Measurements from ENCODE around the gene SCFD2. TPM values are rescaled to one million over a fixed set of nuclear protein-coding genes. Genes with fewer than 3 reads are reported as not detected.

SCFD2 gene
- total and polyA plus RNA-seq, 10 of the 15 experiments (the other 5 are each of a cell fraction or from before 2014, with no cell fraction given): 4.8 to 37.6 (median 24.9) TPM

DNA sequence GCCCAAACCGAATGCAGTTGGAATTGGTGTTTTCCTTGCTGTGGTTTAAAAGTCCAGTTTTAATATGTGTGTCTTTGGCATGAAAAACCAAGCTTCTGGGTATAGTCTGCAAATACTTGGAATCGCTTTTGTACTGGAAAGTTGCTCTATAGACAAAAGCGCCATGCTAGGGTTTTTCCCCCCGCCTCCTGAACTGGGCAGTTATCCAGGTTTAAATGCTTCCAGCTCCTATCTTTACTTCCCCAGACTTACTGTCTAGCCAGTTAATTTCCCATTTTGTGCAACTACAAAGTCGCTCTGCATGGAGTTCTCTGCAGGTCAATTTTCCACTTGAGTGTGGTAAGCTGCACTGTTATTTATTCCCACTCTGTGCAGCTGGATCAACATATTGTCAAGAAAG lies 501.1 kb downstream of the SCFD2 start:
- SMC1A ChIA-PET (ENCODE audit: uncharacterized antibody, unreplicated experiment): no interaction called here
- intact Hi-C loops (cut with micrococcal nuclease; ENCODE audit: unreplicated experiment): loop anchor here (5.0 kb wide), 1 partner anchor 142 kb away; no protein-coding TSS in a partner anchor
- Histone ChIP-seq H3K27me3 (replicated peaks in 1 of 2; ENCODE audit: control insufficient read depth in 2 of 2, insufficient read depth in 2 of 2, low read length in 1 of 2) (peaks cover 0 to 2% of the 10 kb centered on the region in 2 experiments; a peak in 2 of 4 replicates), H3K27ac (ENCODE audit: control insufficient read depth, insufficient read depth) (no peak overlapping the region), H3K4me1 (ENCODE audit: control insufficient read depth, insufficient read depth, low read length) (peaks cover 4% of the 10 kb centered on the region), H3K4me3 (no peak overlapping the region), H2AFZ (ENCODE audit: control insufficient read depth, low read depth, low read length) (no peak overlapping the region), H3K9ac (ENCODE audit: control insufficient read depth, insufficient read depth, low read length) (no peak overlapping the region), H4K20me1 (ENCODE audit: control insufficient read depth, insufficient read depth) (no peaks in the 10 kb centered on the region), H3K4me2 (ENCODE audit: control insufficient read depth, insufficient read depth) (no peak overlapping the region), H3K79me2 (ENCODE audit: control insufficient read depth, insufficient read depth, low read length) (no peaks in the 10 kb centered on the region), H3K36me3 (ENCODE audit: control insufficient read depth in 2 of 2, insufficient read depth in 2 of 2, low read length in 1 of 2) (no peaks in the 10 kb centered on the region), H3K9me3 (replicated peaks; ENCODE audit: control insufficient read depth, insufficient read depth, low read length) (no peaks in the 10 kb centered on the region; the same call in 2 of the 3 replicates)
- DNase-seq (ENCODE audit: low read depth, low spot score) (no peak), ATAC-seq (no peak), FAIRE-seq (no peak)
- CTCF ChIA-PET: interaction anchor here (0.7 to 1.3 kb wide), 4 partner anchors 12 to 277 kb away, joined by 3 to 4 read pairs (median 3); no protein-coding TSS in a partner anchor
- WGBS (ENCODE audit: insufficient coverage, insufficient replicate concordance, low lambda C conversion rate, missing lambda C conversion rate): 86% methylated on average over 5 of the region's 5 CpGs
- POLR2A ChIA-PET: no interaction called here
- no TSS peak for BruUV-seq (replicated peaks)
- RAD21 ChIA-PET (ENCODE audit: unreplicated experiment): no interaction called here
- in situ Hi-C loops (cut with MboI): no loop called here
- no peak for TF ChIP-seq NFYB (IDR thresholded peaks at IDR 0.05; ENCODE audit: insufficient read depth, low read depth, low read length)
- no peak for TF ChIP-seq NBN (IDR thresholded peaks at IDR 0.05)
- TF ChIP-seq WRNIP1 (IDR thresholded peaks at IDR 0.05; ENCODE audit: borderline replicate concordance, low read depth, low read length): no peak
- TF ChIP-seq, protein P1, sequence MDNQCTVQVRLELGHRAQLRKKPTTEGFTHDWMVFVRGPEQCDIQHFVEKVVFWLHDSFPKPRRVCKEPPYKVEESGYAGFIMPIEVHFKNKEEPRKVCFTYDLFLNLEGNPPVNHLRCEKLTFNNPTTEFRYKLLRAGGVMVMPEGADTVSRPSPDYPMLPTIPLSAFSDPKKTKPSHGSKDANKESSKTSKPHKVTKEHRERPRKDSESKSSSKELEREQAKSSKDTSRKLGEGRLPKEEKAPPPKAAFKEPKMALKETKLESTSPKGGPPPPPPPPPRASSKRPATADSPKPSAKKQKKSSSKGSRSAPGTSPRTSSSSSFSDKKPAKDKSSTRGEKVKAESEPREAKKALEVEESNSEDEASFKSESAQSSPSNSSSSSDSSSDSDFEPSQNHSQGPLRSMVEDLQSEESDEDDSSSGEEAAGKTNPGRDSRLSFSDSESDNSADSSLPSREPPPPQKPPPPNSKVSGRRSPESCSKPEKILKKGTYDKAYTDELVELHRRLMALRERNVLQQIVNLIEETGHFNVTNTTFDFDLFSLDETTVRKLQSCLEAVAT (IDR thresholded peaks at IDR 0.05): no peak
- TF ChIP-seq LARP7 (IDR thresholded peaks at IDR 0.05): no peak
- no peak for TF ChIP-seq KLF5 (IDR thresholded peaks at IDR 0.05; ENCODE audit: partially characterized antibody)
- TF ChIP-seq, protein P2, sequence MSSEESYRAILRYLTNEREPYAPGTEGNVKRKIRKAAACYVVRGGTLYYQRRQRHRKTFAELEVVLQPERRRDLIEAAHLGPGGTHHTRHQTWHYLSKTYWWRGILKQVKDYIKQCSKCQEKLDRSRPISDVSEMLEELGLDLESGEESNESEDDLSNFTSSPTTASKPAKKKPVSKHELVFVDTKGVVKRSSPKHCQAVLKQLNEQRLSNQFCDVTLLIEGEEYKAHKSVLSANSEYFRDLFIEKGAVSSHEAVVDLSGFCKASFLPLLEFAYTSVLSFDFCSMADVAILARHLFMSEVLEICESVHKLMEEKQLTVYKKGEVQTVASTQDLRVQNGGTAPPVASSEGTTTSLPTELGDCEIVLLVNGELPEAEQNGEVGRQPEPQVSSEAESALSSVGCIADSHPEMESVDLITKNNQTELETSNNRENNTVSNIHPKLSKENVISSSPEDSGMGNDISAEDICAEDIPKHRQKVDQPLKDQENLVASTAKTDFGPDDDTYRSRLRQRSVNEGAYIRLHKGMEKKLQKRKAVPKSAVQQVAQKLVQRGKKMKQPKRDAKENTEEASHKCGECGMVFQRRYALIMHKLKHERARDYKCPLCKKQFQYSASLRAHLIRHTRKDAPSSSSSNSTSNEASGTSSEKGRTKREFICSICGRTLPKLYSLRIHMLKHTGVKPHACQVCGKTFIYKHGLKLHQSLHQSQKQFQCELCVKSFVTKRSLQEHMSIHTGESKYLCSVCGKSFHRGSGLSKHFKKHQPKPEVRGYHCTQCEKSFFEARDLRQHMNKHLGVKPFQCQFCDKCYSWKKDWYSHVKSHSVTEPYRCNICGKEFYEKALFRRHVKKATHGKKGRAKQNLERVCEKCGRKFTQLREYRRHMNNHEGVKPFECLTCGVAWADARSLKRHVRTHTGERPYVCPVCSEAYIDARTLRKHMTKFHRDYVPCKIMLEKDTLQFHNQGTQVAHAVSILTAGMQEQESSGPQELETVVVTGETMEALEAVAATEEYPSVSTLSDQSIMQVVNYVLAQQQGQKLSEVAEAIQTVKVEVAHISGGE (CRISPR knock-in tag; IDR thresholded peaks at IDR 0.05): no peak
- no peak for TF ChIP-seq SREBF1 (IDR thresholded peaks at IDR 0.05; ENCODE audit: low read length)
- TF ChIP-seq ZNF274 (IDR thresholded peaks at IDR 0.05; ENCODE audit: insufficient read depth, insufficient read length): no peak
- no peak for TF ChIP-seq MYC (IDR thresholded peaks at IDR 0.05; ENCODE audit: insufficient read depth, insufficient read length, insufficient replicate concordance, low read length, severe bottlenecking)
- TF ChIP-seq, protein P3, sequence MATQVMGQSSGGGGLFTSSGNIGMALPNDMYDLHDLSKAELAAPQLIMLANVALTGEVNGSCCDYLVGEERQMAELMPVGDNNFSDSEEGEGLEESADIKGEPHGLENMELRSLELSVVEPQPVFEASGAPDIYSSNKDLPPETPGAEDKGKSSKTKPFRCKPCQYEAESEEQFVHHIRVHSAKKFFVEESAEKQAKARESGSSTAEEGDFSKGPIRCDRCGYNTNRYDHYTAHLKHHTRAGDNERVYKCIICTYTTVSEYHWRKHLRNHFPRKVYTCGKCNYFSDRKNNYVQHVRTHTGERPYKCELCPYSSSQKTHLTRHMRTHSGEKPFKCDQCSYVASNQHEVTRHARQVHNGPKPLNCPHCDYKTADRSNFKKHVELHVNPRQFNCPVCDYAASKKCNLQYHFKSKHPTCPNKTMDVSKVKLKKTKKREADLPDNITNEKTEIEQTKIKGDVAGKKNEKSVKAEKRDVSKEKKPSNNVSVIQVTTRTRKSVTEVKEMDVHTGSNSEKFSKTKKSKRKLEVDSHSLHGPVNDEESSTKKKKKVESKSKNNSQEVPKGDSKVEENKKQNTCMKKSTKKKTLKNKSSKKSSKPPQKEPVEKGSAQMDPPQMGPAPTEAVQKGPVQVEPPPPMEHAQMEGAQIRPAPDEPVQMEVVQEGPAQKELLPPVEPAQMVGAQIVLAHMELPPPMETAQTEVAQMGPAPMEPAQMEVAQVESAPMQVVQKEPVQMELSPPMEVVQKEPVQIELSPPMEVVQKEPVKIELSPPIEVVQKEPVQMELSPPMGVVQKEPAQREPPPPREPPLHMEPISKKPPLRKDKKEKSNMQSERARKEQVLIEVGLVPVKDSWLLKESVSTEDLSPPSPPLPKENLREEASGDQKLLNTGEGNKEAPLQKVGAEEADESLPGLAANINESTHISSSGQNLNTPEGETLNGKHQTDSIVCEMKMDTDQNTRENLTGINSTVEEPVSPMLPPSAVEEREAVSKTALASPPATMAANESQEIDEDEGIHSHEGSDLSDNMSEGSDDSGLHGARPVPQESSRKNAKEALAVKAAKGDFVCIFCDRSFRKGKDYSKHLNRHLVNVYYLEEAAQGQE (IDR thresholded peaks at IDR 0.05; ENCODE audit: low read depth, low read length): no peak
- TF ChIP-seq, protein P4, sequence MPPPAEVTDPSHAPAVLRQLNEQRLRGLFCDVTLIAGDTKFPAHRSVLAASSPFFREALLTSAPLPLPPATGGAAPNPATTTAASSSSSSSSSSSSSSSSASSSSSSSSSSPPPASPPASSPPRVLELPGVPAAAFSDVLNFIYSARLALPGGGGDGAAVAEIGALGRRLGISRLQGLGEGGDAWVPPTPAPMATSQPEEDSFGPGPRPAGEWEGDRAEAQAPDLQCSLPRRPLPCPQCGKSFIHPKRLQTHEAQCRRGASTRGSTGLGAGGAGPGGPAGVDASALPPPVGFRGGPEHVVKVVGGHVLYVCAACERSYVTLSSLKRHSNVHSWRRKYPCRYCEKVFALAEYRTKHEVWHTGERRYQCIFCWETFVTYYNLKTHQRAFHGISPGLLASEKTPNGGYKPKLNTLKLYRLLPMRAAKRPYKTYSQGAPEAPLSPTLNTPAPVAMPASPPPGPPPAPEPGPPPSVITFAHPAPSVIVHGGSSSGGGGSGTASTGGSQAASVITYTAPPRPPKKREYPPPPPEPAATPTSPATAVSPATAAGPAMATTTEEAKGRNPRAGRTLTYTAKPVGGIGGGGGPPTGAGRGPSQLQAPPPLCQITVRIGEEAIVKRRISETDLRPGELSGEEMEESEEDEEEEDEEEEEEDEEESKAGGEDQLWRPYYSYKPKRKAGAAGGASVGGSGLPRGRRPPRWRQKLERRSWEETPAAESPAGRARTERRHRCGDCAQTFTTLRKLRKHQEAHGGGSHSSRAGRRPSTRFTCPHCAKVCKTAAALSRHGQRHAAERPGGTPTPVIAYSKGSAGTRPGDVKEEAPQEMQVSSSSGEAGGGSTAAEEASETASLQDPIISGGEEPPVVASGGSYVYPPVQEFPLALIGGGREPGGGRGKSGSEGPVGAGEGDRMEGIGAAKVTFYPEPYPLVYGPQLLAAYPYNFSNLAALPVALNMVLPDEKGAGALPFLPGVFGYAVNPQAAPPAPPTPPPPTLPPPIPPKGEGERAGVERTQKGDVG (CRISPR knock-in tag; IDR thresholded peaks at IDR 0.05): no peak
- no peak for TF ChIP-seq NFIC (IDR thresholded peaks at IDR 0.05; ENCODE audit: low read depth, low read length)
